Upper lobe of left lung (tissue), 4 donors: ENCODE data around the gene ANAPC16.

Experiments used
- CTCF ChIP-seq, 6 experiments: fragments of 450-650 bp in 4 of 6; fragments of 200-600 bp in 2 of 6; sonication (generic) in 2 of 6; IDR thresholded peaks; one replicate each; pipeline ENCODE4 v1.5.1; 2016 to 2019; ENCODE audit warnings: antibody characterized with exemption in 6 of 6
- POLR2A ChIP-seq, 4 donors: fragments of 450-650 bp; IDR thresholded peaks; one replicate each; pipeline ENCODE4 v1.5.1; 2016 to 2017; ENCODE audit warnings: antibody characterized with exemption in 4 of 4, mild to moderate bottlenecking in 2 of 4

GRCh38 chr10:72258617-72259016, 42.8 kb downstream of the ANAPC16 start:
- TF ChIP-seq POLR2A (IDR thresholded peaks at IDR 0.05) (no peak), CTCF (IDR thresholded peaks at IDR 0.05) (no peak)
